HK-2 (cell line): ENCODE measurements around the gene COPS7A.
"Not testable (repeated sequence)": the region's sequence is repeated elsewhere in the genome, so short reads cannot be mapped to it uniquely, and the experiment has no call there.

ENCODE experiments used
- DNase-seq: peaks from one replicate; pipeline ENCODE4 v3.0.0-alpha.2; 2018; ENCODE audit not compliant: unreplicated experiment

The COPS7A gene

DNA sequence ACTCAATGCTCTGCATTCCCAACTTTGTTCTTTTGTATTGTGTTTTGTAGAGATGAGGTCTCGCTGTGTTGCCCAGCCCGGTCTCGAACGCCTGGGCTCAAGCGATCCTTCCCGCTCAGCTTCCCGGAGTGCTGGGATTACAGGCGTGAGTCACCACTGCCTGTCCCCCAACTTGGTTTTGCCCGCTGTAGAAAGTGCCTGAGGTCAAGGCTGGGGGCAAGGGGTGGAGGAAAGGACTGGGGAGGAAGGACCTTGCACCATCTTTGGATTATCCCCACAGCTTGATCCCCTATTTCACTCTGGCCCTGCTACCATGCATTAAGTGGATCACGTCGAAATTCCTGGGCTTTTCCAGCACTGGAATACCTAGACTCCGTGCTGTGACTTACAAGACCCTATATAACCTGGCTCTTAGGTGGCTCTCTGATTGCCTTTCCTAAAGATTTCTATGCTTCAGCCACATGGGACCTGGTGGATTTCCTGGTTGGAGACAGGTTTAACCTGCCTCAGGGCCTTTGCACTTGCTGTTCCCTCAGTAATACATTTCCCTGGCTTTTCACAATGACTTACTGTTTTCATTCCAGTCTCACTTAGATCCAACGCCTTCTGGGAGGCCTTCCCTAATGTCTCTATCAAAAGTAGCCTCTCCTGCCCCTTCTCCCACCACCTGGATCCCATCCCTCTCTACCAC, 22.6 kb upstream of the COPS7A start:
- DNase-seq: no peak

DNA sequence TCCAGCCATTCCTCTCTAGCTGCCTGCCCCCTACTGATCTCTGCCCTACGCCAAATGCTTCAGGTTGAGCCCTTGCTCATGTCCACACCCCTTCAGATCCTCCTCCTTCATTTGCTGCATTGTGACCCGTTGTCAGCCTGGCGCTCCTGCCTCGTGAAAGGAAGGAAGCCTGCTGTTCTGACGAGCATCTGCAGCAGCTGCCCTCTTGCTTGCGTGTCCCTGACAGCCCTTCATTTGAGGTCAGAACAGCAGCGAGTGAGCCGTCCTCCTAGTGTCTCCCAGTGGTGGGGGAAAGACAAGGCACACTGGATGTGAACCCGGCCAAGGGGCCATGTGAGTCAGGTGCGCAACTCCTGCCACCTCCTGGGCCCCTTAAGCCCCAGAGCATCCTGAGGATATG, 20.2 kb upstream of the COPS7A start:
- no peak for DNase-seq

GRCh38 chr12:6708351-6708750, 15.5 kb upstream of the COPS7A start:
- not testable (repeated sequence) for DNase-seq

DNA sequence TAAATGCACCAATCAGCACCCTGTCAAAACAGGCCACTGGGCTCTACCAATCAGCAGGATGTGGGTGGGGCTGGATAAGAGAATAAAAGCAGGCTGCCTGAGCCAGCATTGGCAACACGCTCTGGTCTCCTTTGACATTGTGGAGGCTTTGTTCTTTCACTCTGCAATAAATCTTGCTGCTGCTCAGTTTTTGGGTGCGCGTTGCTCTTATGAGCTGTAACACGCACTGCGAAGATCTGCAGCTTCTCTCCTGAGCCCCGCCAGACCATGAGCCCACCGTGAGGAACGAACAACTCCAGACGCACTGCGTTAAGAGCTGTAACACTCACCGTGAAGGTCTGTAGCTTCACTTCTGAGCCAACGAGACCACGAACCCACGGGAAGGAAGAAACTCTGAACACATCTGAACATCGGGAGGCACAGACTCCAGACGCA, 14.9 kb upstream of the COPS7A start:
- no peak for DNase-seq

DNA sequence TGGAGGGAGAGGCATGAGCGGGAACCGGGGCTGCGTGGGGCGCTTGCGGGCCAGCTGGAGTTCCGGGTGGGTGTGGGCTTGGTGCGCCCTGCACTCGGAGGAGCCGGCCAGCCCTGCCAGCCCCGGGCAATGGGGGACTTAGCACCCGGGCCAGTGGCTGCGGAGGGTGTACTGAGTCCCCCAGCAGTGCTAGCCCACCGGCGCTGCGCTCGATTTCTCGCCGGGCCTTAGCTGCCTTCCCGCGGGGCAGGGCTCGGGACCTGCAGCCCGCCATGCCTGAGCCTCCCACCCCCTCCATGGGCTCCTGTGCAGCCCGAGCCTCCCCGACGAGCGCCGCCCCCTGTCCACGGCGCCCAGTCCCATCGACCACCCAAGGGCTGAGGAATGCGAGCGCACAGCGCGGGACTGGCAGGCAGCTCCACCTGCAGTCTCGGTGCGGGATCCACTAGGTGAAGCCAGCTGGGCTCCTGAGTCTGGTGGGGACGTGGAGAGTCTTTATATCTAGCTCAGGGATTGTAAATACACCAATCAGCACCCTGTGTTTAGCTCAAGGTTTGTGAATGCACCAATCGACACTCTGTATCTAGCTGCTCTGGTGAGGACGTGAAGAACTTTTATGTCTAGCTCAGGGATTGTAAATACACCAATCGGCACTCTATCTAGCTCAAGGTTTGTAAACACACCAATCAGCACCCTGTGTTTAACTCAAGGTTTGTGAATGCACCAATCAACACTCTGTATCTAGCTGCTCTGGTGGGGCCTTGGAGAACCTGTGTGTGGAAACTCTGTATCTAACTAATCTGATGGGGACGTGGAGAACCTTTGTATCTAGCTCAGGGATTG, 7.6 kb upstream of the COPS7A start:
- DNase-seq: not testable (repeated sequence)

DNA sequence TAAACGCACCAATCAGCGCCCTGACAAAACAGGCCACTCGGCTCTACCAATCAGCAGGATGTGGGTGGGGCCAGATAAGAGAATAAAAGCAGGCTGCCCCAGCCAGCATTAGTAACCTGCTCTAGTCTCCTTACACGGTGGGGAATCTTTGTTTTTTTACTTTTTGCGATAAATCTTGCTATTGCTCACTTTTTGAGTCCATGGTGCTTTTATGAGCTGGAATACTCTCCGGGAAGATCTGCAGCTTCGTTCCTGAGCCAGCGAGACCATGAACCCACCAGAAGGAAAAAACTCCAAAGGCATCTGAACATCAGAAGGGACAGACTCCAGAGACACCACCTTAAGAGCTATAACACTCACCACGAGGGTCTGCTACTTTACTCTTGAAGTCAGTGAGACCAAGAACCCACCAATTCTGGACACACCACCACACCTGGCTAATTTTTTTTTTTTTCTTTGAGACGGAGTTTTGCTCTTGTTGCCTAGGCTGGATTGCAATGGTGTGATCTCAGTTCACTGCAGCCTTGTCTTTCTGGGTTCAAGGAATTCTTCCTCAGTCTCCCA, 6.9 kb upstream of the COPS7A start:
- DNase-seq: no peak

GRCh38 chr12:6722863-6723262, 983 bp upstream of the COPS7A start:
- DNase-seq: no peak

GRCh38 chr12:6724409-6724797, 557 bp downstream of the COPS7A start:
- DNase-seq: peak; percentile 56

GRCh38 chr12:6725350-6725749, 1.5 kb downstream of the COPS7A start:
- no peak for DNase-seq

- DNase-seq: no peak
Measured at GRCh38 chr12:6729186-6729585, 5.3 kb downstream of the COPS7A start.

DNA sequence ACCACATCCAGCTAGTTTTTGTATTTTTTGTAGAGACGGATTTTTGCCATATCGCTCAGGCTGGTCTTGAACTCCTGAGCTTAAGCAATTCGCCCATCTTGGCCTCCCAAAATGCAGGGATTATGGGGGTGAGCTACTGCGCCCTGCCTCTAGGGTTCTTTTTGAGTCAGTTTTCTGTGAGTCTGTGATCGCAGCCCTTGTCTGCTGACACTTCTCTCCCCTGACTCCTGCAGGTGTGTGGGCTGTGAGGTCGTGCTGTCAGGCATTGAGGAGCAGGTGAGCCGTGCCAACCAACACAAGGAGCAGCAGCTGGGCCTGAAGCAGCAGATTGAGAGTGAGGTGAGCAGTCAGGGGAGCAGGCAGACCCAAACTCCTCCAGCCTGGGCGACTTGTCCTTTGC, 6.3 kb downstream of the COPS7A start:
- DNase-seq: no peak

DNA sequence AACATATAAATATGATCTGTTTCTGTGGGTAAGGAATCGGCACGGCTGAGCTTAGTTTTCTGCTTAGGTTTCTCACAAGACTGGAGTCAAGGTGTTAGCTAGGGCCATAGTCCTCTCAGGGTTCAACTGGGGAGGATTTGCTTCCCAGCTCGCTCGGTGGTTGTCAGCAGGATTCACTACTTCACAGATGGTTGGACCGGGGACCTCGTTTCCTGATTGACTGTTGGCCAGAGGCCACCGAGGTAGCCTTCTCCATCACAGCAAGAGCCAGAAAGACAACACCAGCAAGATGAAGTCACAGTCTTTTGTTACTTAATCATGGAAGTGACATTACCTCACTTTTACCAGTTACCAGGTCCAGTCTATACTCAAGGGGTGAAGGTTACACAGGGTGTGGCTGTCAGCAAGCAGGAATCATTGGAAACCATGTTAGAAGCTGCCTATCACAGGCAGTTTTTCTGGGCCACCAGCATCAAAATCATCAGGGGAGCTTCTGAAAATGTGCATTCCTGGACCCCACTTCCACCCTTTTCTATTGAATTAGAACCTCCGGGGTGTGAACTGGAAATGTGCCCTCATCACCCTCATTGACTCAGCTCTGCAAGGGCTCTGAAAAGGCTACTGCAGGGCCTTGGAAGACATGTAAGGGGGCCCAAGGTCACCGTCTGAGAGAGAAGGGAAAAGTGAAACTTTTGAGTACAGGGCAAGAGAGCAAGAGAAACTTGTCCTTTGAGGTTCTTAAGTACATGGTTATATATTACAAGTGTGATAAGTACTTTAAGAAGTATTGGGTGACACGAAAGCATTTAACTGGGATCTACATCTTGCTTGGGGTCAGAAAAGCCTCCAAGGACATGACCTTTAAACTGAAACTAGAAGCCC, 10.9 kb downstream of the COPS7A start:
- no peak for DNase-seq

DNA sequence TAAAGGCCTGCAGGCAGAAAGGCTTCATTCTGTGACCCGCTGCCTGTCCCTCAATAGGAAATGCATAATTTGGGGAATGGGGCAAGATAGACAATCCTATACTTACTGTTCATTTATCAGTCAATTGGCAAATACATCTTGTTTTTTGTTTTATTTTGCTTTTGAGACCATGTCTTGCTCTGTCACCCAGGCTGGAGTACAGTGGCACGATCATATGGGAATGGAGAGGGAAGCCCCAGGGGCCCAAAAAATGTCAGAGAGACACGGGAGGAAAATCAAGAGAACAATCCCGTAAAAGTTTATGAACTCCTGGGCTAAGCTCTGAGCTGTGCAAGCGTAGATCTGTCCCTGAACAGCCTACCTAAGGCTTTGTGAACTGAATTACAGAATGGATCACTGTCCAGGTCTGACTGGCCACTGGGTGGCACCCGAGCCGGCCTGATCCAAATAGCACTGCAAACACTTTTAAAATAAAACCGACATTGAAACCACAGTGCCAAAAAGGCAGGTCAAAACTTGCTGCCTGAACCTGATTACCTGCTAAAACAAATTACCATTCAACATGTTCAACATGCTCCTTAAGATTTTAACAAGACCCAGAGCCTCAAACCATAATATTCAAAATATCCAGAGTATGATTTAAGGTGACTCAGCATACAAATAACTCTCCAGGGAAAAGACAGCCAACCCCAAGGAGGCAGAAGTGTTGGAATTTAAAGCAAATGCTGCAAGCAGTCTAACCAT, 11.8 kb downstream of the COPS7A start:
- DNase-seq: peak; percentile 54

- no peak for DNase-seq
Measured at GRCh38 chr12:6736754-6737153, 12.9 kb downstream of the COPS7A start.

DNA sequence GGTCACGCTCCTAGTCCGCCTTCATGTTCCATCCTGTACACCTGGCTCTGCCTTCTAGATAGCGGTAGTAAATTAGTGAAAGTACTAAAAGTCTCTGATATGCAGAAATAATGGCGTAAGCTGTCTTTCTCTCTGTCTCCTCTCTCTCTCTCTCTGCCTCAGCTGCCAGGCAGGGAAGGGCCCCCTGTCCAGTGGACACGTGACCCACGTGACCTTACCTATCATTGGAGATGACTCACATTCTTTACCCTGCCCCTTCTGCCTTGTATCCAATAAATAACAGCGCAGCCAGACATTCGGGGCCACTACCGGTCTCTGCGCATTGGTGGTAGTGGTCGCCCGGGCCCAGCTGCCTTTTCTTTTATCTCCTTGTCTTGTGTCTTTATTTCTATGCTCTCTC, 18.2 kb downstream of the COPS7A start:
- not testable (repeated sequence) for DNase-seq

DNA sequence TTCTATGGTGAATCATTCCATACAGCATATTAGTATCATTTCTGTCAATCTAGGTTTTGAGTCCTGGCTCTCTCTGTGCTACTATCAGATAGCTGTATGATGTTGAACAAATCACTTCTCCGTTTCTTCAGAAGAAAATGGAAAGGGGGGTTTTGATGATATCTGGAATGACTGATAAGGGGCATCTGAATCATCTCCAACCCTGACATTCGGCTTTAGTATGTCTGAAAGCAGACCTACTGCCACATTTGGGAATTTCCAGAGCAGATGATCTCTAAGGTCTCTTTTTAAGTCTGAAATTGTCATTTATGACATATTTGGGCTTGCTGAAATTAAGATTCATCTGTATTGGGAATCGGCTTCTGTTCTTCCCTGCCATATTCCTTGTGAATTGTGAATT, 19.0 kb downstream of the COPS7A start:
- no peak for DNase-seq

GRCh38 chr12:6743300-6743699, 19.5 kb downstream of the COPS7A start:
- DNase-seq: not testable (repeated sequence)

- DNase-seq: peak; percentile 11
Measured at GRCh38 chr12:6745741-6746525, 22.1 kb downstream of the COPS7A start.

GRCh38 chr12:6747216-6747615, 23.4 kb downstream of the COPS7A start:
- no peak for DNase-seq

DNA sequence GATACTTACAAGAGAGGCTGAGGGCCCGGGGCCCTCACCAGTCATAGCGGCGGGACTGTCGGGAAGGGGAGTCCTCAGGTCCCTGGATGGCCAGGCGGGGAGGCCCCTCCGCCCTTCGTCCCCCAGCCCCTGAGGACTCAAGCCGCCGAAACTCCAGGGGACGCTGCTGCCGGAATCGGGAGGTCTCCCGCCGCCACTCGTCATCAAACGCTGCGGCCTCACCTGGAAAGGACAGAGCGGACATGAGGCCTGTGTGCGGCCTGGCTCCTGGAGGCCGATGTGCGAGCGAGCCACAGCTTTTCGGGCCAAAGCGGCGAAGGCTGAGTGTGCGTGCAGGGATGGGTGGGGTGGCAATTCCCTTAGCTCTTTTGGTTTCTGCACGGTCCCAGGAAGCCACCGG, 24.9 kb downstream of the COPS7A start:
- no peak for DNase-seq
